Calu3 (cell line): Measurements from ENCODE around the gene CMIP. TPM values are rescaled to one million over a fixed set of nuclear protein-coding genes. Genes with fewer than 3 reads are reported as not detected.
"Not testable (repeated sequence)": the region's sequence is repeated elsewhere in the genome, so short reads cannot be mapped to it uniquely, and the experiment has no call there.

ENCODE experiments used
- BruUV-seq: library from RNA; stranded (reverse); fragments of 400-500 nt; replicated peaks from 2 replicates; lab custom pipeline; 2021; lab: Mats Ljungman, UMichigan
- CTCF ChIA-PET: fragments of 300-600 bp; sonication (Branson Sonifier 250); formaldehyde crosslinking; loops from one replicate; lab custom pipeline; 2022; ENCODE audit warnings: antibody characterized with exemption; lab: Charles Lee
- DNase-seq: peaks from one replicate; pipeline ENCODE4 v3.0.0; 2022
- H3K27ac Mint-ChIP-seq: one replicate; pipeline ENCODE4 v1.8.0; 2022; ENCODE audit warnings: mixed read lengths; ENCODE audit not compliant: unreplicated experiment
- H3K27me3 Mint-ChIP-seq: one replicate; pipeline ENCODE4 v1.8.0; 2022; ENCODE audit warnings: mixed read lengths; ENCODE audit not compliant: unreplicated experiment
- H3K36me3 Mint-ChIP-seq: one replicate; pipeline ENCODE4 v1.8.0; 2022; ENCODE audit warnings: mild to moderate bottlenecking, moderate library complexity, mixed read lengths; ENCODE audit not compliant: insufficient read depth, unreplicated experiment
- H3K4me1 Mint-ChIP-seq: one replicate; pipeline ENCODE4 v1.8.0; 2022; ENCODE audit warnings: mild to moderate bottlenecking, low read depth, mixed read lengths; ENCODE audit not compliant: unreplicated experiment
- H3K4me3 Mint-ChIP-seq: one replicate; pipeline ENCODE4 v1.8.0; 2022; ENCODE audit warnings: mild to moderate bottlenecking, low read depth, moderate library complexity, mixed read lengths; ENCODE audit not compliant: unreplicated experiment
- H3K9me3 Mint-ChIP-seq: one replicate; pipeline ENCODE4 v1.8.0; 2022; ENCODE audit warnings: low read depth, mixed read lengths; ENCODE audit not compliant: unreplicated experiment
- intact Hi-C: fragments of 100-400 bp; cut with micrococcal nuclease; formaldehyde crosslinking; loops from one replicate; pipeline ENCODE4 v1.10.0; 2022; ENCODE audit not compliant: unreplicated experiment
- total RNA-seq: library from RNA; stranded (reverse); gene quantifications from 2 replicates; pipeline ENCODE4 v1.2.3, GENCODE V29; 2022
- TF ChIP-seq, protein P1 (sequence below): fragments of 200-600 bp; IDR thresholded peaks from one replicate; pipeline ENCODE4 v1.8.0; 2022; ENCODE audit warnings: antibody characterized with exemption; ENCODE audit not compliant: unreplicated experiment

CMIP gene
- total RNA-seq, 1 experiment from 2014 or later: 82.7 TPM

DNA sequence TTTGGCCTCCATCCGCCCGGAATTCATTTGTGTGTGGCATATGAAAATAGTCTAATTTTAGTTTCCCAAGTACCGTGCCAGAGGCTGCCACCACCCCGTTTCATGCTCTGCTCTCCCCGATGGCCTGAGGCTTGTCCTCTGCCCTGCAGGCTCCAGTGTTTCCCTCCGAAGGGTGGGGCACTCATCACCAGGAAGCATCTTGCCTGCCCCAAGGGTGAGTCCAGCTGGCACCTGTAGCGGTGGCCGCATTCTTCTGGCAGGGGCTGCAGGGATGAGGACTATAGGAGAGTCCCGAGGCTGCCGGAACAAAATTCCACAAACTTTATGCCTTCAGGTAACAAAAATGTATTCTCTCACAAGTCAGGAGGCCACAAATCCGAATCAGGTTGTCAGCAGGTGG is 23.1 kb upstream of the CMIP start:
- intact Hi-C loops: no loop called here
- no peak for DNase-seq
- peaks cover 6% of the 10 kb centered on the region for H3K9me3 Mint-ChIP-seq
- peaks cover 15% of the 10 kb centered on the region for H3K4me1 Mint-ChIP-seq
- CTCF ChIA-PET: no interaction called here
- H3K27me3 Mint-ChIP-seq: no peaks in the 10 kb centered on the region
- no peaks in the 10 kb centered on the region for H3K36me3 Mint-ChIP-seq
- H3K27ac Mint-ChIP-seq: no peak overlapping the region
- no TSS peak for BruUV-seq
- TF ChIP-seq, protein P1, sequence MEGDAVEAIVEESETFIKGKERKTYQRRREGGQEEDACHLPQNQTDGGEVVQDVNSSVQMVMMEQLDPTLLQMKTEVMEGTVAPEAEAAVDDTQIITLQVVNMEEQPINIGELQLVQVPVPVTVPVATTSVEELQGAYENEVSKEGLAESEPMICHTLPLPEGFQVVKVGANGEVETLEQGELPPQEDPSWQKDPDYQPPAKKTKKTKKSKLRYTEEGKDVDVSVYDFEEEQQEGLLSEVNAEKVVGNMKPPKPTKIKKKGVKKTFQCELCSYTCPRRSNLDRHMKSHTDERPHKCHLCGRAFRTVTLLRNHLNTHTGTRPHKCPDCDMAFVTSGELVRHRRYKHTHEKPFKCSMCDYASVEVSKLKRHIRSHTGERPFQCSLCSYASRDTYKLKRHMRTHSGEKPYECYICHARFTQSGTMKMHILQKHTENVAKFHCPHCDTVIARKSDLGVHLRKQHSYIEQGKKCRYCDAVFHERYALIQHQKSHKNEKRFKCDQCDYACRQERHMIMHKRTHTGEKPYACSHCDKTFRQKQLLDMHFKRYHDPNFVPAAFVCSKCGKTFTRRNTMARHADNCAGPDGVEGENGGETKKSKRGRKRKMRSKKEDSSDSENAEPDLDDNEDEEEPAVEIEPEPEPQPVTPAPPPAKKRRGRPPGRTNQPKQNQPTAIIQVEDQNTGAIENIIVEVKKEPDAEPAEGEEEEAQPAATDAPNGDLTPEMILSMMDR: no peak
- no peak overlapping the region for H3K4me3 Mint-ChIP-seq

DNA sequence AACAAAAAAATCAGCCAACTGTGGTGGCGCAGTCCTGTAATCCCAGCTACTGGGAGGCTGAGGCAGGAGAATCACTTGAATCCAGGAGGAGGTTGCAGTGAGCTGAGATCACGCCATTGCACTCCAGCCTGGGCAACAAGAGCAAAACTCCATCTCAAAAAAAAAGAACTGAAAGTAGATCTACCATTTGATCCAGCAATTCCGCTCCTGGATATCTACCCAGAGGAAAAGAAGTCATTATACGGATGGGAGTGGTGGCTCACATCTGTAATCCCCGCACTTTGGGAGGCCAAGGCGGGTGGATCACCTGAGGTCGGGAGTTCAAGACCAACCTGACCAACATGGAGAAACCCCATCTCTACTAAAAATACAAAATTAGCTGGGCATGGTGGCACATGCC is 22.5 kb upstream of the CMIP start:
- H3K27ac Mint-ChIP-seq, DNase-seq, BruUV-seq, CTCF ChIA-PET, H3K27me3 Mint-ChIP-seq, H3K4me3 Mint-ChIP-seq, H3K9me3 Mint-ChIP-seq, H3K36me3 Mint-ChIP-seq, intact Hi-C loops: not testable (repeated sequence)
- peaks cover 15% of the 10 kb centered on the region for H3K4me1 Mint-ChIP-seq

DNA sequence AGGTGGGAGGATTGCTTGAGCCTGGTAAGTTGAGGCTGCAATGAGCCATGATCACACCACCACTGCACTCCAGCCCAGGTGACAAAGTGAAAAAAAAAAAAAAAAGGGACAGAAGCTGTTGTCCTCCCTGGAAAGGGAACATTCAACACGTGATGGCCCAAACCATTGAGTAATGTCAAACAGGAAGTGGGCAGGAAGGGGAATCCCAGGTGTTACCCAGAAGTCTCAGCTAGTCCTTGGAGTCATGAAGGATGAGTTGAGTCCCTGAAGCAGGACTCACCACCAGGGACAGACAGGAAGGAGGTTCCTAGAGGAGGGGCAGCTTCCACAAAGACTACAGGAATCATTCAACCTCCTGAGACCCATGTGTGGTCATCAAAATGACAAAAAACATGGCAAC is 19.8 kb upstream of the CMIP start:
- no TSS peak for BruUV-seq
- H3K27ac Mint-ChIP-seq: peak overlapping the region; percentile 77
- H3K27me3 Mint-ChIP-seq: no peaks in the 10 kb centered on the region
- peaks cover 29% of the 10 kb centered on the region for H3K4me1 Mint-ChIP-seq
- H3K4me3 Mint-ChIP-seq: no peak overlapping the region
- H3K9me3 Mint-ChIP-seq: peaks cover 6% of the 10 kb centered on the region
- TF ChIP-seq, protein P1: no peak
- no peaks in the 10 kb centered on the region for H3K36me3 Mint-ChIP-seq
- peak; percentile 50 for DNase-seq
- intact Hi-C loops: no loop called here
- CTCF ChIA-PET: interaction anchor here (0.6 kb wide), 1 partner anchor 161 kb away, joined by 3 read pairs; no protein-coding TSS in a partner anchor

DNA sequence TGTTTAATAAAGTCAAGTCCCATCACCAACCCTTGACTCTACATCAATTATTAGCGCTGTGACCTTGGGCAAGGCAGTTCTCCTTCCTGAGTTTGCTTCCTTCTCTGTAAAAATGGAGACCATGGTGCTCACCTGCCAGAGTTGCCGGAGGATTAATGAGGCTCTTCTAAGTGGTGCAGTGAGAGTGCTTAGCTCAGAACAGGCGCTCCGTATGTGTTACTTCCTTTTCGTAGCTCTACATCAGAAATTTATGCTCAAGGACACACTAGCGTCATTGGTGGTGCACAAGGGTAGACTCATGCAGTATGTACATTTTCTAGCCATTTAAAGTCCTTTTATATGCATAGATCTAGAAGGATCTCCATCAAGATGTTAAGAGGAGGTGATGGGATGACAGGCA is 17.4 kb upstream of the CMIP start:
- no peak for DNase-seq
- TF ChIP-seq, protein P1: no peak
- no peak overlapping the region for H3K27ac Mint-ChIP-seq
- peaks cover 3% of the 10 kb centered on the region for H3K9me3 Mint-ChIP-seq
- H3K27me3 Mint-ChIP-seq: no peaks in the 10 kb centered on the region
- no peaks in the 10 kb centered on the region for H3K36me3 Mint-ChIP-seq
- BruUV-seq: no TSS peak
- intact Hi-C loops: no loop called here
- no peak overlapping the region for H3K4me3 Mint-ChIP-seq
- CTCF ChIA-PET: interaction anchor here (0.6 to 1.2 kb wide), 4 partner anchors 19 to 351 kb away, joined by 4 to 5 read pairs (median 4); no protein-coding TSS in a partner anchor
- peaks cover 38% of the 10 kb centered on the region for H3K4me1 Mint-ChIP-seq

DNA sequence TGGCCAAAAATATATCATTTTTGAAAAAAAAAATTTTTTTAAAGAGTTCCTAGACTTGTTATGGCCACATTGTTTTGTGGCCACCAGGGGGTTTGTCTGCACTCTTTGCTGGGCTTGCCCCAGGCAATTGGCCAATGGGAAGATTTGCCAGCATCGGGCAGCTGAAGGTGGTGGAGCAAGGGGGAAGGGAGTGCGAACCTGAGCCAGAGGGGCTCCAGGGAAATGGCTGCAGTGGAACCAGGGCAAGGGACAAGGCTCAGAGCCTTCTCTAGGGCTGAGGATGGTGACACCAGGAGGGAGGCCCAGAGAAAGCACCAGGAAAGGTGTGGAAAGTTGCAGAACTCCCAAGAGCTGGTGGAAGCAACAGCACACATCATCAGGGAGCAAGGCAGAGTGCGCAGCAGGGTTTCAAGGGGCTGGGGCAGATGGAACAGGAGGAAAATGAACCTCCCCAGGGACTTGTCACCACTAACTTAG is 15.5 kb upstream of the CMIP start:
- TF ChIP-seq, protein P1: peak; percentile 75
- Mint-ChIP-seq H3K27me3 (no peaks in the 10 kb centered on the region), H3K9me3 (peaks cover 3% of the 10 kb centered on the region), H3K4me3 (no peak overlapping the region), H3K27ac (peak overlapping the region; percentile 5), H3K36me3 (no peaks in the 10 kb centered on the region), H3K4me1 (peaks cover 36% of the 10 kb centered on the region)
- intact Hi-C loops: no loop called here
- no TSS peak for BruUV-seq
- CTCF ChIA-PET: interaction anchor here (0.6 to 1.5 kb wide), 5 partner anchors 11 to 324 kb away, joined by 3 to 9 read pairs (median 6); no protein-coding TSS in a partner anchor
- peak; percentile 75 for DNase-seq
